ENCODE data around the gene TNFSF9.
A peak's percentile ranks its signal among the peaks of the same experiment; 100 is the strongest.

The TNFSF9 gene, protein sequence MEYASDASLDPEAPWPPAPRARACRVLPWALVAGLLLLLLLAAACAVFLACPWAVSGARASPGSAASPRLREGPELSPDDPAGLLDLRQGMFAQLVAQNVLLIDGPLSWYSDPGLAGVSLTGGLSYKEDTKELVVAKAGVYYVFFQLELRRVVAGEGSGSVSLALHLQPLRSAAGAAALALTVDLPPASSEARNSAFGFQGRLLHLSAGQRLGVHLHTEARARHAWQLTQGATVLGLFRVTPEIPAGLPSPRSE

GRCh38 chr19:6530386-6531162 is at the start of gene TNFSF9:
TNFSF9 (plus strand) TSS chr19:6531026; CDS start chr19:6531037, 11 bp downstream.
- peak within 1 kb of the TSS; percentile 71 for H3K4me3 ChIP-seq (ENCODE audit: low read depth, low read length)
- peak; percentile 10 for DNase-seq (ENCODE audit: low read depth, low spot score)
- ChIA-PET POLR2A (interaction anchor here (0.6 to 1.2 kb wide), 13 partner anchors 10 to 206 kb away, joined by 3 to 8 read pairs (median 4); partner anchors contain the start of gene KHSRP), CTCF (interaction anchor here (0.8 to 0.9 kb wide), 2 partner anchors 203 to 333 kb away, joined by 3 read pairs; no protein-coding TSS in a partner anchor)
- TF ChIP-seq, protein P1, sequence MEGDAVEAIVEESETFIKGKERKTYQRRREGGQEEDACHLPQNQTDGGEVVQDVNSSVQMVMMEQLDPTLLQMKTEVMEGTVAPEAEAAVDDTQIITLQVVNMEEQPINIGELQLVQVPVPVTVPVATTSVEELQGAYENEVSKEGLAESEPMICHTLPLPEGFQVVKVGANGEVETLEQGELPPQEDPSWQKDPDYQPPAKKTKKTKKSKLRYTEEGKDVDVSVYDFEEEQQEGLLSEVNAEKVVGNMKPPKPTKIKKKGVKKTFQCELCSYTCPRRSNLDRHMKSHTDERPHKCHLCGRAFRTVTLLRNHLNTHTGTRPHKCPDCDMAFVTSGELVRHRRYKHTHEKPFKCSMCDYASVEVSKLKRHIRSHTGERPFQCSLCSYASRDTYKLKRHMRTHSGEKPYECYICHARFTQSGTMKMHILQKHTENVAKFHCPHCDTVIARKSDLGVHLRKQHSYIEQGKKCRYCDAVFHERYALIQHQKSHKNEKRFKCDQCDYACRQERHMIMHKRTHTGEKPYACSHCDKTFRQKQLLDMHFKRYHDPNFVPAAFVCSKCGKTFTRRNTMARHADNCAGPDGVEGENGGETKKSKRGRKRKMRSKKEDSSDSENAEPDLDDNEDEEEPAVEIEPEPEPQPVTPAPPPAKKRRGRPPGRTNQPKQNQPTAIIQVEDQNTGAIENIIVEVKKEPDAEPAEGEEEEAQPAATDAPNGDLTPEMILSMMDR (IDR thresholded peaks at IDR 0.05; ENCODE audit: insufficient read depth, low read length, missing control alignments), result no peak

- DNase-seq (ENCODE audit: low read depth, low spot score), result no peak
- POLR2A ChIA-PET, result no interaction called here
- H3K4me3 ChIP-seq (ENCODE audit: low read depth, low read length), result no peak within 1 kb of the TSS
- TF ChIP-seq, protein P1 (IDR thresholded peaks at IDR 0.05; ENCODE audit: insufficient read depth, low read length, missing control alignments), result peak; percentile 44
- CTCF ChIA-PET, result interaction anchor here (0.7 to 2.6 kb wide), 5 partner anchors 10 to 383 kb away, joined by 3 to 8 read pairs (median 6); no protein-coding TSS in a partner anchor
Measured at GRCh38 chr19:6481541-6482342, 49.1 kb upstream of the TNFSF9 start, which contains the start of gene DENND1C. DENND1C (minus strand) TSS chr19:6481787; CDS start chr19:6481695, 92 bp downstream.

- ChIA-PET CTCF (interaction anchor here (0.7 to 2.6 kb wide), 5 partner anchors 10 to 382 kb away, joined by 3 to 8 read pairs (median 6); no protein-coding TSS in a partner anchor), POLR2A (no interaction called here)
- TF ChIP-seq, protein P1 (IDR thresholded peaks at IDR 0.05; ENCODE audit: insufficient read depth, low read length, missing control alignments), result no peak
- DNase-seq (ENCODE audit: low read depth, low spot score), result no peak
- H3K4me3 ChIP-seq (ENCODE audit: low read depth, low read length), result no peak overlapping the region
Measured at GRCh38 chr19:6482343-6482686, 48.5 kb upstream of the TNFSF9 start.

DNA sequence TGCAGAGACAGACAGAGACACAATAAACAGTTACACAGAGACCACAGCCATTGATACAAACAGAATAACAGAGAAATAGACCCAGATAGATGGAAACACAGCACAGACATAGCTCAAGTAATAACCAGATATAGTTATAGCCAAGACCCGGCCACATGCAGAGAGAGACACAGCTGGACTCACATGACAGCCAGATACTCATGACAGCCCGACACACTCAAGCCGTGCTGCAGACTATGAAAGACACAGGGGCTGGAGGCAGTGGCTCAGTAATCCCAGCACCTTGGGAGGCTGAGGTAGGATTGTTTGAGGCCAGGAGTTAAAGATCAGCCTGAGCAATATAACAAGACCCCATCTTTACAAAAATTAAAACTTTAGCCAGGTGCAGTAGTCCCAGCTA is 47.6 kb upstream of the TNFSF9 start:
- no peak overlapping the region for H3K4me3 ChIP-seq (ENCODE audit: low read depth, low read length)
- ChIA-PET CTCF (interaction anchor here (1.0 to 2.6 kb wide), 3 partner anchors 9 to 380 kb away, joined by 3 to 8 read pairs (median 3); no protein-coding TSS in a partner anchor), POLR2A (no interaction called here)
- TF ChIP-seq, protein P1 (IDR thresholded peaks at IDR 0.05; ENCODE audit: insufficient read depth, low read length, missing control alignments), result no peak
- no peak for DNase-seq (ENCODE audit: low read depth, low spot score)

- ChIA-PET CTCF (no interaction called here), POLR2A (no interaction called here)
- no peak for DNase-seq (ENCODE audit: low read depth, low spot score)
- TF ChIP-seq, protein P1 (IDR thresholded peaks at IDR 0.05; ENCODE audit: insufficient read depth, low read length, missing control alignments), result no peak
- no peak overlapping the region for H3K4me3 ChIP-seq (ENCODE audit: low read depth, low read length)
Measured at GRCh38 chr19:6484230-6484629, 46.6 kb upstream of the TNFSF9 start.
